SK-N-DZ (cell line): ENCODE data around the gene ATP8B4.

Source experiments
- DNase-seq: peaks from one replicate; pipeline ENCODE4 v3.0.0-alpha.2; 2015; ENCODE audit warnings: low spot score

ATP8B4 gene

GRCh38 chr15:49857496-49858475 is 261.2 kb downstream of the ATP8B4 start:
- DNase-seq = no peak

GRCh38 chr15:49855917-49856637 is 263.0 kb downstream of the ATP8B4 start:
- no peak for DNase-seq

- no peak for DNase-seq
Observed at GRCh38 chr15:49852756-49853155, 266.3 kb downstream of the ATP8B4 start.

DNA sequence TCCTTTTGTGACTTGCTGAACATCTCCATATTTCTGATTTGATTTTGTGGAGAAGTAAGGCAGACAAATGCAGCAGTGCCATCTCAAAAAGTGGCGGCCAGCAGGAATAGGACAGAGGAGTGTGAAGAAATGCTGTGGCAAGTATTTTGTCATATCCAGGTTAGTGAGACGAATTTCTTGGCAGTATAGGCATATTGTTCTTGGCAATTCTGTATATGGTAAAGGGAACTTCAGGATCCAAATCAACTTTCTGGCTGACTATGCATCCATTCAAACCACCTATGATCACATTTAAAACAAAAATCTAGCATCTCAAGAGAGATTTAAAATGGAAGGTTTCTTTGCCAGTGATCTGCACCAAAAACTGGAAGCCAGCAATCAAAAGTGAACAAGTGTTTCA is 270.2 kb downstream of the ATP8B4 start:
- DNase-seq = no peak

GRCh38 chr15:49848282-49848724 is 270.7 kb downstream of the ATP8B4 start:
- no peak for DNase-seq

- no peak for DNase-seq
Observed at GRCh38 chr15:49847423-49848281, 271.4 kb downstream of the ATP8B4 start.

DNA sequence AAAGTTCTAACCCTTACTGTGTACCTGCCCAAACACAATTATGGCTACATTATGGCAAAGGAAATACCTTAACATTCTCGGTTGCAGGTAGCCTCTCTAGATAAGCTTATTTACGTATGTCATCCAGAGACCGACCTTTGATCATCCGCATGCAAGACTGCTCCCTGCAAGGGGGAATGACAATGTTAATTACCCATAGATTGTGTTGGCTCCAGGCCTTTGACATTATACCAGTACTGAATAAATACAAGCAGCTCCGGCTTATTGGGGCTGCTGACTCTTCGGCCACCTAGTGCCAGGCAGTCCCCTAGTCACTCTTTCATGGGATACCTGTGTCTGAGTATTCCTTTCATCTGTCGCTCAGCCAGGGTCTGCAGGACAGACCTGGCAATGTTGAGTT is 274.6 kb downstream of the ATP8B4 start:
- no peak for DNase-seq

DNA sequence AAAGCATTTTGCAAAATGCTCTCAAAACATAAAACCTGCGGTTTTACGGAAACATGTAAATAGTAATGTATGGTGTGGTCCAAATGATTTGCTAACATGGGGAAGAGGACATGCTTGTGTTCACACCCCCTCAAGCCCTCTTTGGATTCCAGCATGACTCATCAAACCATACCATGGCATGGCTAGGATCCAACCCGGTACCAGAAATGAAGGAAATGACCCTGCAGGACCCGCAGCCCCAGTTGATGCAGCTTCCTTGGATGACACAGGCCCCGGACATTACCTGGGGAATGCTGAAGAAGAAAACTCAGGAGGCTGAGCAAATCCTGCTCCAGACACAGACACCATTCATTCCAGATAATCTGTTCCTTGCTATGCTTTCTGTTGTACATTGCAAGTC is 275.3 kb downstream of the ATP8B4 start:
- DNase-seq = no peak

GRCh38 chr15:49842031-49842730 is 276.9 kb downstream of the ATP8B4 start:
- no peak for DNase-seq

DNA sequence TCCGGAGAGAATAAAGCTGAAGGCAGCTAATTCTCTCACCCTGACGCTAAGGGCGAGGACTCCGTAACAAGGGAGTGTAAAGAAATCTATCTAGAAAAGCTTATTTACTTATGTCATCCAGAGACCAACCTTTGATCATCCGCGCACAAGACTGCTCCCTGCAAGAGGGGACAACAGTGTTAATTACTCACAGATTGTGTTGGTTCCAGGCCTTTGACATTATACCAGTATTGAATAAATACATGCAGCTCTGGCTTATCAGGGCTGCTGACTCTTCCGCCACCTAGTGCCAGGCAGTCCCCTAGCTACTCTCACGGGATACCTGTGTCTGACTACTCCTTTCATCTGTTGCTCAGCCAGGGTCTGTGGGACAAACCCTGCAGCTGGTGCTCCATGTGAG is 286.5 kb downstream of the ATP8B4 start:
- peak; percentile 18 for DNase-seq

DNA sequence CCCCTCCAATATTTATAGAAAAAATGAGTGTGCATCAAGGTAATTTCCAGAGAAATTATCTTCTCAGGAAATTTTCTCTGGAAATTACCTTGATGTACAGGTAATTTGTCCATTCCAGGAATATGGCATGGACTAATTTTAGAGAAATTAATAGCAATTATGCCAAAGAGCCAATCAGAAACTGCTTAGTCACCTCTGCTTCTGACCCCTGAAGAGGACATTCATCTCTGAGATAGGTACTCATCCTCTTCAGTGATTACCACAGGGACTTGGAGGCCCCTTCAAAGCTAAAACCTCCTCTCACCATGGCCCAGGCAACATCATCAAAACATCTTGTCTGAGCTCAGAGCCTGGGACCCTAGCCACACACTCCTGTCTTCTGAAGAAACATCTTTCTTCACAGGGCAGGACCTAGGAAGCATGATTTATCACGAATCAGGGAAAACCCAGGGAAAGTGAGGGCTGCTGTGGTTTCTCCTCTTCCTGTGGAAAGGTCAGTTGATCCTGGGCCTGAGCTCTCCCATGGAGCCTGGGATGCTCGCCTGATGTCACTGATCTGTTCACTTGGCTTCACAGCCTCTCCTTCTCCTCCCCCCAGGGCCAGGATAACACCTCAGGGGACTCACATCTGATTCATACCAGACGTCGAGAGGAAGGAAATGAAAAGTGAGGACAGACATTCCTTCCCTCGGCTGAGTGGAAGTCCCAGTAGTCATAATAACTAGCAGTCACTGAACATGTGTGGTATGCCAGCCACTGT is 287.6 kb downstream of the ATP8B4 start:
- no peak for DNase-seq

DNA sequence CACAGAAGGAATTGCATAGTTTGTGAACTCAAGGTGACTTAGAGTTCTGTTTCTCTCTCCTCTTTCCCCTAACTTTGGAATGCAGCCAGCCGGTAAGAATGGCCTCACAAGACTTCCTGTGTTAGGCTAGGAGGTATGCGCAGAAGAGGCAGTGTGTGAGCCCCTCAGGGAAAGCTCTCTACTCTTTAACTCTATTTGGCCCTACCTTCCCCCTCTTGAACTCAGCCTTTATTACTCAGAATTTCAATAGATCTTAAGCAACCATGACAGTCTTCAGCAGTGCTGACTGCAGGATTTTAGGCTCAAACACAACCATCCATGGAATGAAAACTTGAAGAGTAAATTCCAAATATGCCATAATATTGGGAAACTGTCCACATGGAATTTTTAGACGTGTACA is 288.6 kb downstream of the ATP8B4 start:
- no peak for DNase-seq

GRCh38 chr15:49827311-49827710 is 291.7 kb downstream of the ATP8B4 start:
- no peak for DNase-seq

DNA sequence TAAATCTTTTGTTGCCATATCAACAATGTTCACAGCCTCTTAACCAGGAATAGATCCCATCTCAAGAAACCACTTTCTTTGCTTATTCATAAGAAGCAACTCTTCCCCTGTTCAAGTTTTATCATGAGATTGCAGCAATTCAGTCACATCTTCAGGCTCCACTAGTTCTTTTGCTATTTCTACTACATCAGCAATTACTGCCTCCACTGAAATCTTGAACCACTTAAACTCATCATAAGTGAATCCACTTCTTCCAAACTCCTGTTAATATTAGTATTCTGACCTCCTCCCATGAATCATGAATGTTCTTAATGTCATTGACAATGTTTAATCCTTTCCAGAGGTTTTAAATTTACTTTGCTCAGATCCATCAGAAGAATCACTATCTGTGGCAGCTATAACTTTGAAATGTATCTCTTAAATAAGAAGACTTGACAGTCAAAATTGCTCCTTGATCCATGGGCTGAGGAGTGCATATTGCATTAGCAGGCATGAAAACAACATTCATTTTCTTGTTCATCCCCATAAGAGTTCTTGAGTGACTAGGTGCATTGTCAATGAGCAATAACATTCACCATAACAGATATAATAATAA is 292.3 kb downstream of the ATP8B4 start:
- DNase-seq = no peak

- no peak for DNase-seq
Observed at GRCh38 chr15:49824775-49825099, 294.3 kb downstream of the ATP8B4 start.

DNA sequence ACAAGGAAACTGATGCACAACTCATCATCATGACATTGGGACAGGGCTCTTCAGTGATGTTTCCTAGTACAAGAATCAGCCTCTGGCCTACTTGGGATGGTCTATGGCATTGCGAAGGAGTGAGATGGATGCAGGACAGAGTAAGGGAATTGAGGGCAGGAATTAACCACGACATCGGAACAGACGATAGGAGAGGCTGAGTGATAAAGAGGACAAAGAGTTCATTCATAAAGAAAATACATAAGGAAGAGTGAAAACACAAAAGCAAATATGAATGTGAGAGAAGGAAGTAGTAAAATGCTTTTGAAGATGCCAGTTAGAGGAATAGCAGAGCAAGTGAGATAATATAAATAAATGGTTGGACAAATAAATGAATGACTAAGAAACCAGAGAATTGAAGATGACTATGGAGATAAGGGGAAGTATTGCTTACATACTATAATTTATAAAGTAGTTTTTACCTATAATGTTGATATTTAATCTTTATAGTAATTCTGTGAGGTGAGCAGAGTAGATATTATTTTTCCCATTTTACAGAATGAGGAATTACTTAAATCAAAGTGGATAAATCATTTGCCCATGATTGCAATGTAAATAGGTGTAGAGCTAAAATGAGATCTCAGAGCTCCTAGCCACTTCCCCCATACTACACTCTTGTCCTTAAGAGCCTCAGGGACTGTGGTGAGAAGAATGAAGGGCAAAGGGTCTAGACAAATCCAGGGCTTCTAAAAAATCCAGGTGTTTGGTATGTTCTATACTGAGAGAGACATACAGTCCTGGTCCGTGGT is 294.9 kb downstream of the ATP8B4 start:
- no peak for DNase-seq

DNA sequence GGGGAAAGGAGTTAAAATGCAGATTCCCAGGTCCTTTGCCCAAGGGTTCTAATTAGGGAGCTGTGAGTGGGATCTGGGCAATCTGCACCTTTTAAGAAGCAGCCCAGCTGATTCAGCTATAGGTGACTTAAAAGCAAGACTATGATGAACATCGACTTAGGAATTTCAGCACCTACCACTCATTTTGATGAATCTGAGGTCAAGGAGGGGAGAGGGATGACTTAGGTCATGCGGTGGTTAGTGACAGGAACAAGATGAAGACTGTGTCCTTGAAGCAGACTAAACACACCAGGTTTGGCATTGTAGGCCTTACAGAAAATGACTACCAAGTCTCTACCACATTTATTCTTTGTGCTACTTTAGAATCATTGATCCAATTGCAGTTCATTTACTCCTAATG is 301.9 kb downstream of the ATP8B4 start:
- DNase-seq = no peak

GRCh38 chr15:49815950-49816349 is 303.1 kb downstream of the ATP8B4 start:
- no peak for DNase-seq

DNA sequence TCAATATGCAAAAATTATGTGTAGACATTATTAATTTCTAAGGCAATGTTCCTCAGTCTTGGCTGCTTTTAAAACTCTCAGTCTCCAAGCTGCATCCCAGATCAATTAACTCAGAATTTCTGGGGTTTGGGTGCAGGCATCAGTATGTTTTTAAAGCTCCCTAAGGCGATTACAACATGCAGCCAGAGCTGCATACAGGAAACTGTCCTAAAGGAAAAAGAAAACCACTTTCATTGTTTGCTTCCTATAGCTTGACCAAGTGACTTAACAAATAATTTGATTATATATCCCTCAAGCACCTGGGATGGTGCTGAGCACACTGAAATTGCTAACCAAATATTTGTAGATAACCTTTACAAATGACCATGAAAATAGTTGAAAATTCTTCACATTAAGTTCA is 303.5 kb downstream of the ATP8B4 start:
- DNase-seq = no peak
